DOHH2 (cell line): ENCODE results near the gene TRPM4.
"Not testable (repeated sequence)": the region's sequence is repeated elsewhere in the genome, so short reads cannot be mapped to it uniquely, and the experiment has no call there.

ENCODE experiments used
- H3F3A ChIP-seq: fragments of 200-600 bp; sonication (generic), shearing (Covaris generic); 2 replicates; pipeline ENCODE4 v1.6.0; 2016; ENCODE audit warnings: antibody characterized with exemption, mild to moderate bottlenecking; ENCODE audit not compliant: control insufficient read depth, insufficient read depth
- H3K27ac ChIP-seq: fragments of 200-600 bp; sonication (generic); 2 replicates; pipeline ENCODE4 v1.5.1; 2014; ENCODE audit warnings: low read depth, mild to moderate bottlenecking, low read length, moderate library complexity
- H3K27me3 ChIP-seq: fragments of 200-600 bp; sonication (generic); 2 replicates; pipeline ENCODE4 v1.6.1; 2014; ENCODE audit warnings: mild to moderate bottlenecking, low read length, mixed read lengths; ENCODE audit not compliant: control insufficient read depth
- H3K36me3 ChIP-seq: fragments of 200-600 bp; sonication (generic); 2 replicates; pipeline ENCODE4 v1.6.1; 2014; ENCODE audit warnings: mild to moderate bottlenecking, low read length, moderate library complexity, mixed read lengths; ENCODE audit not compliant: control insufficient read depth
- H3K4me1 ChIP-seq: fragments of 200-600 bp; sonication (generic); 2 replicates; pipeline ENCODE4 v1.6.1; 2014; ENCODE audit warnings: mild to moderate bottlenecking, low read length, mixed read lengths; ENCODE audit not compliant: control insufficient read depth
- H3K4me2 ChIP-seq: fragments of 200-600 bp; sonication (generic); 2 replicates; pipeline ENCODE4 v1.6.0; 2014; ENCODE audit warnings: mild to moderate bottlenecking, low read length, moderate library complexity
- H3K4me3 ChIP-seq: fragments of 200-600 bp; sonication (generic); 2 replicates; pipeline ENCODE4 v1.5.1; 2014; ENCODE audit warnings: mild to moderate bottlenecking, low read length, mixed read lengths
- H3K79me2 ChIP-seq: fragments of 200-600 bp; sonication (generic); 2 replicates; pipeline ENCODE4 v1.6.1; 2014; ENCODE audit warnings: mild to moderate bottlenecking, low read length, mixed read lengths; ENCODE audit not compliant: control insufficient read depth
- H3K9me2 ChIP-seq: fragments of 200-600 bp; sonication (generic); replicated peaks from 2 replicates; pipeline ENCODE4 v1.6.1; 2014; ENCODE audit warnings: mild to moderate bottlenecking, low read length, mixed read lengths; ENCODE audit not compliant: control insufficient read depth
- H3K9me3 ChIP-seq: fragments of 200-600 bp; sonication (generic); 2 replicates; pipeline ENCODE4 v1.6.1; 2014; ENCODE audit warnings: antibody characterized with exemption, low read length, mixed read lengths; ENCODE audit not compliant: control insufficient read depth, insufficient read depth
- H4K20me1 ChIP-seq: fragments of 200-600 bp; sonication (generic); 2 replicates; pipeline ENCODE4 v1.6.0; 2014; ENCODE audit warnings: low read depth, mild to moderate bottlenecking, antibody characterized with exemption, low read length, moderate library complexity; ENCODE audit not compliant: control insufficient read depth, insufficient read depth
- CTCF ChIP-seq: fragments of 200-600 bp; sonication (generic); IDR thresholded peaks from one replicate; pipeline ENCODE4 v1.5.1; 2014; ENCODE audit warnings: antibody characterized with exemption, mild to moderate bottlenecking, low read depth, low read length; ENCODE audit not compliant: poor library complexity, severe bottlenecking
- EZH2phosphoT487 ChIP-seq: fragments of 200-600 bp; sonication (generic); IDR thresholded peaks from 2 replicates; pipeline ENCODE4 v1.6.1; 2017; ENCODE audit warnings: borderline replicate concordance, mild to moderate bottlenecking, antibody characterized with exemption, low read length, moderate library complexity, mixed read lengths

TRPM4 gene

GRCh38 chr19:49120868-49121267, 36.7 kb upstream of the TRPM4 start:
- Histone ChIP-seq H3K36me3 (no peaks in the 10 kb centered on the region), H3K4me1 (peaks cover 24% of the 10 kb centered on the region), H3K9me2 (no peaks in the 10 kb centered on the region), H3K27me3 (peaks cover 18% of the 10 kb centered on the region), H3K4me3 (no peak overlapping the region), H4K20me1 (no peaks in the 10 kb centered on the region), H3K9me3 (no peaks in the 10 kb centered on the region), H3K79me2 (no peaks in the 10 kb centered on the region), H3K4me2 (no peak overlapping the region; the same call in 1 of the 2 replicates), H3K27ac (no peak overlapping the region), H3F3A (0 out of 2 replicates have a peak, but pooled peaks cover 3% of the 10 kb centered on the region)
- TF ChIP-seq CTCF (no peak), EZH2phosphoT487 (no peak)

- not testable (repeated sequence) for H3K4me2 ChIP-seq, H3K36me3 ChIP-seq, H3K9me2 ChIP-seq, H3K4me3 ChIP-seq, H3F3A ChIP-seq, H3K9me3 ChIP-seq, H3K27ac ChIP-seq, H3K79me2 ChIP-seq, H4K20me1 ChIP-seq
- peaks cover 20% of the 10 kb centered on the region for H3K4me1 ChIP-seq
- peaks cover 18% of the 10 kb centered on the region for H3K27me3 ChIP-seq
These were observed 35.8 kb upstream of the TRPM4 start for GRCh38 chr19:49121841-49122240.

GRCh38 chr19:49123285-49123684, 34.3 kb upstream of the TRPM4 start:
- not testable (repeated sequence) for H3F3A ChIP-seq, H3K9me2 ChIP-seq, H3K79me2 ChIP-seq, H3K9me3 ChIP-seq, H3K36me3 ChIP-seq, H3K4me3 ChIP-seq, H4K20me1 ChIP-seq, H3K27ac ChIP-seq, H3K4me2 ChIP-seq
- Histone ChIP-seq H3K27me3 (peaks cover 18% of the 10 kb centered on the region), H3K4me1 (peaks cover 16% of the 10 kb centered on the region)

- H4K20me1 ChIP-seq, result no peaks in the 10 kb centered on the region
- no peaks in the 10 kb centered on the region for H3K79me2 ChIP-seq
- H3K4me2 ChIP-seq, result no peak overlapping the region
- H3K27ac ChIP-seq, result no peak overlapping the region
- H3K27me3 ChIP-seq, result peaks cover 9% of the 10 kb centered on the region
- H3K4me1 ChIP-seq, result peaks cover 16% of the 10 kb centered on the region
- TF ChIP-seq EZH2phosphoT487 (no peak), CTCF (no peak)
- no peaks in the 10 kb centered on the region for H3K9me2 ChIP-seq
- H3K36me3 ChIP-seq, result no peaks in the 10 kb centered on the region
- no peaks in the 10 kb centered on the region for H3K9me3 ChIP-seq
- no peak overlapping the region for H3K4me3 ChIP-seq
- 0 out of 2 replicates have a peak, but pooled peaks cover 3% of the 10 kb centered on the region for H3F3A ChIP-seq
These were observed 32.4 kb upstream of the TRPM4 start for GRCh38 chr19:49125025-49125731.
